HG03039 (cell line): ENCODE results near the gene HES7.
"Not testable (repeated sequence)": the region's sequence is repeated elsewhere in the genome, so short reads cannot be mapped to it uniquely, and the experiment has no call there.

Experiments
- ATAC-seq: cut with Tn5 transposase; IDR thresholded peaks from one replicate; pipeline ENCODE4 v1.9.1; 2021; ENCODE audit warnings: mild to moderate bottlenecking, moderate library complexity; ENCODE audit not compliant: unreplicated experiment

The HES7 gene

GRCh38 chr17:8123695-8124349, at the start of gene HES7:
Gene HES7, minus strand, starts transcription at chr17:8124106. Its CDS starts 22 bp downstream, at chr17:8124084.
- no peak for ATAC-seq

DNA sequence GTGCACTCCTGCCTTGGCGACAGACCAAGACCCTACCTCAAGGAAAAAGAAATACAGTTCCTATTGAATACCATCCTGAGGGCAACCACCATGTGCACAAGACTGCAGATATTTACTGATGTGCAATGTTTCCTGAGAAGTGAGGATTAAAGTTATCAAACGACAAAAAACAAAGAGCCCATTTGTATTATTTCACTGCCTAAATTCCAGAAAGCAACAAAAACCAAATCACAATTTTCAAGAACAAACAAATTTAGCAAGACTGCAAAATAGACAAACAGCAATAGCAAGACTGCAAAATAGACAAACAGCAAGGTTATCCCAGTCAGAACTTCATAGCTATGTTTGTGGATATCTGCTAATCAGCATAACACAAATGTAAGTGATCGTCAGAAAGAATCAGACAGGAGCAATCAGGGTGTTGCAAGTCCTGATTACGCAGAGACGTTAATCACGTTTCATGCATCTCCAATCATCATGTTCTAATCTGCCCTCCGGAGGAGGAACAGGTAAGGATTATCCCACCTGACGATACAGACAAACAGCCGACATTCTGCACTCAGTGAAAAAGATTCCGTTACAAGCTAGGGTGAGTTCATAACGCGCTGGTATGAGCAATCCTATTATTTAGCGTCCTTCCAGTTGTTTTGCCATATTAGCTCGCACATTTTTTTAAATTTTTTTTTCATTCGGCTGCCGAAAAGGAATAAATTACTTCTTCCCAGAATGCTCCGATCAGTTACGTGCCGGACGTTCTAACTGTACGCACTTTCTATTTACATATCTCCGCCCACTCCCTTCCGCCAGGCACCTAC, 49.4 kb upstream of the HES7 start:
- ATAC-seq: peak; percentile 57

- ATAC-seq: not testable (repeated sequence)
Observed at GRCh38 chr17:8170186-8170585, 46.3 kb upstream of the HES7 start.

- no peak for ATAC-seq
Observed at GRCh38 chr17:8167526-8167925, 43.6 kb upstream of the HES7 start.

- no peak for ATAC-seq
Observed at GRCh38 chr17:8166731-8167130, 42.8 kb upstream of the HES7 start.

- no peak for ATAC-seq
Observed at GRCh38 chr17:8164815-8165131, 40.9 kb upstream of the HES7 start.

GRCh38 chr17:8163978-8164814, 40.3 kb upstream of the HES7 start:
- no peak for ATAC-seq

- ATAC-seq: peak; percentile 9
Observed at GRCh38 chr17:8162997-8163977, 39.4 kb upstream of the HES7 start.

DNA sequence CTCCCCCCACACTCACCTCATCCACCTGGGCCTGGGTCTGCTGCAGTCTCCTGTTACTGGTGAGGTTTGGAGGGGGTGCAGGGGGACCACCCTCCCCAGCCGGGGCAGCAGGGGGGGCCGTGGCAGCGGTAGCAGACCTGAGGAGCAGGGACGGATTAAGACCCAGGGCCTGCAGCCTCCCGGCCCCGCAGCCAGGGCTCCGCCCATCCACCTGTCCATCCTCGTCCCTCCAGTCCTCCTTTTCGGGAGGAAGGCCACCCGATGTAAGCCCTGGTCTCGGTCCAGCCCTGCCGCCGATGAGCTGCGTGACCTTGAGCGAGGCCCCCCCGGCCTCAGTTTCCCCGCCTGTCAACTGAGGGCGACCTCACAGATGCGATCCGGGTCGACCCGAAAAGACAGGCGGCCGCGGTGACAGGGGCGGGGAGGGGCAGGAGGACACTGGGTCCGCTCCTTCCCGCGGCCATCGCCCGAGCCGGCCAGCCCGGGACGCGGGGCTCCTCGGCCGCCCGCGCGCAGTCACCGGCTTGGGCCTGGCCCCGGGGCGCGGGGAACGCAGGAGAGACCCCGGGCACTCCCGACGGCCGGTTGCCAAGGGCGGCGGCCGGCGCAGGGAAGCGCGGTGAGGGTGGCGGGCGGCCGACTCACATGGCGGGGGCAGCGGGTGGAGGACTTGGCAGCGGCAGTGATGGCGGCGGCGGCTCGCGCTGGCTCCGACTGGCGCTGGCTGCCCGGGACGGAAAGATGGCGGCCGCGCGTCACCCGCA, 38.5 kb upstream of the HES7 start, which contains the start of gene VAMP2:
Gene VAMP2, minus strand, starts transcription at position 716 of the 764 bp plus-strand sequence. Its CDS starts 69 bp downstream, at position 647.
- ATAC-seq: peak; percentile 47

DNA sequence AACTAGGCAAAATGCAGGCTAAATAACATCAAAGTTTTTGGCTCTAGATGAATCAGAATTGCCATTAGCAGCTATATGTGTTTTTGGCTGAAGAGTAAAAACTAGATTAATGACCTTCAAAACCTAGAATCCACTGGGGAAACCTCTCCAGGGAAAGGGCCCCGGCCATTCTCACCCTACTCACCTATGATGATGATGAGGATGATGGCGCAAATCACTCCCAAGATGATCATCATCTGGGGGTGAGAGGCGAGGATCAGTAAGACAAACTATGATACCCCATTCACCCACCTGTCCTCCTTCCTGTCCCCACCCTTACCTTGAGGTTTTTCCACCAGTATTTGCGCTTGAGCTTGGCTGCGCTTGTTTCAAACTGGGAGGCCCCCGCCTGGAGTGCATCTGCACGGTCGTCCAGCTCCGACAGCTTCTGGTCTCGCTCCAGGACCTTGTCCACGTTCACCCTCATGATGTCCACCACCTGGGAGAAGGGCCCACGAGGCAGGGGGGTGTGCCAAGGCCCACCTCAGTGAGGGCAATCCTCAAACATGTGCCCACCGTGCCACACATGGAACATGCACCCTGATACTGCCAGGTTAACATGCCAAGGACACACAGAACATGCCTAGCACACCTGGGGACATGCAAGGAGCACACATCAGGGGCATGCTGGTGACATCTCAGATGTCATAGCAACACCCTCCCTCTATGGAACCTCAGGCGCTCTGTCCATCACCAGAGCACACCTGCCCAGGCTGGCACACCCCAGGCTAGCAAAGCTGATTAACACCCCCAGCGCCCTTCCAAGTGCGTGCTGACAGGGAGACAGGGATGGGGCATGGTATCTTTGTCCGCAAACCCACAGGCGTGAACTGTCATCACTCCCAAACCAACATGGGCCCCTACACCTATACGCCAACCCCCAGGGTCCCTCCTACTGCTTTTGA, 37.7 kb upstream of the HES7 start:
- no peak for ATAC-seq

DNA sequence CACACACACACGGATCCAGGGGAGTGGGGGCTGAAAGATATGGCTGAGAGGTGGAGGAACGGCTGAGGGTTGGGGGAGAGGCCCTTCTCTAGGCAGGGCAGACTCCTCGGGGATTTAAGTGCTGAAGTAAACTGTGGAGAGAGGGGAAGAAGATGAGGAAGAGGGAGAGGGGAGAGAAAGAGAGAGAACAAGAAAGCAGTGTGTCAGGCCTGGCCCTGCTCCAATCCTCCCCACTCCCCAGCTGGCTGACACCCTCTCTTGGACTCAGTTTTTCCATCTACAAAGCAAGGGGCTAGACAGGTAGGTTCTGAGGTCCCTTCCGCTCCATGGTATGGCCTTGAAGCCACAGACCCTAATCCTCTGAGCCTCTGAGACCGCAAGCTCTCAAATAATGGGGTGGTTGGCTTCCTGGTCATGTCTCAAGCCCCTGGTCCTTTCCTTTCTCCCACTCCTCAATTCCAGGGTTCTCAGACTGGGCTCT, 36.9 kb upstream of the HES7 start:
- no peak for ATAC-seq

GRCh38 chr17:8160224-8160577, 36.3 kb upstream of the HES7 start:
- no peak for ATAC-seq

GRCh38 chr17:8159459-8160223, 35.7 kb upstream of the HES7 start:
- ATAC-seq: no peak

DNA sequence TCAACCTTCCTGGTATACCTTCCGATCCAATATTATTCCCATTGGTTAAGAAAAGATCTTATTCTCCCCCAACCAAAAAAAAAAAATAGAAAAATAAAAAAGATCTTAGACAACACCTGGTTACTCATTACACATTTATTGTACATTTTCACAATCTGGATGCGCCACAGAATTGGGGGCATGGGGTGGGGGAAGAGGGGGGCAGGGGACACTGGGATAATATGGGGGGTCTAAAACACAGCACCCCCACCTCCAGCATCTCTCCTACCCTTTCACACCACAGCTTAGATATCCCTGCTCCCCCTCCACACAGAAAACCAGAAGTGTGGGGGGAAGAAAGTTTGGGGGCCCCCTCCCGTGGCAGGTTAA, 35.1 kb upstream of the HES7 start:
- no peak for ATAC-seq

GRCh38 chr17:8158267-8159031, 34.5 kb upstream of the HES7 start:
- no peak for ATAC-seq

DNA sequence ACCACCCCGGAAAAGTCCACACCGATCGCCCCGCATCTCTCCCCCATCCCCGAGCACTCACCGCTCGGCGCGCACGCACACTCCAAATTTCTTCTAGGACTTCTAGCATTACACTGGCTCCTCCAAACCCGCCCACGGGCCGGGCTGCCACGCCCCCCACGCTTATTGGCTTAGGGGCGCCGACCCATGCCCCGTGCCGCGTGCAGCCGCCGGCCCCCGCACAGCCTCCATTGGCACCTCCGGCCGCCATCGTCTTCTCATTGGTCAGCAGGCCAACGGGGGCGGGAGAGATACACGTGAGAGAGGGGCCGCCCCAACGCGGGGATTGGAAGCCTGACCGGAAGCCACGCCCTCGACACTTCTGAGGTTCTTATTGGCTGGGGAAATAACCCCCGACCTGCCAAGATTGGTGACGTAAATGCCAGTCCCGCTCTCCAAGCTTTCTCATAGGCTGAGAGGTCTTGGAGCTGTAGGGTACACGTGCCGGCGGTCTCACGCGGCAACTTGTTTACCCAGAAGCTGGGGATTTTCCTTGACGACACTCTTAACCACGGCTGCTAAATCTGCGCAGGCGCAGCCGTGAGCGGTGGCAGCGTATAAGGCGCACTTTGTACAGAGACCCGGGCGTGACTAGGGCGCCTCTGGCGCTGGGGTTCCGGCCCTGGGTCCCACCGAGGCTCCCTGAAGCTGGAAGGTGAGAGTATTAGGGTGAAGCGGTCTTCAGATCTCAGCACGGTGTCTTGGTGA, 32.5 kb upstream of the HES7 start:
- peak; percentile 70 for ATAC-seq

- no peak for ATAC-seq
Observed at GRCh38 chr17:8155996-8156245, 32.0 kb upstream of the HES7 start.
